VCaP (cell line): ENCODE measurements around the gene PAK1IP1.

Source experiments
- H3K27ac ChIP-seq: fragments of 450-650 bp; 2 replicates; pipeline ENCODE4 v1.5.1; 2017
- CTCF ChIP-seq: fragments of 450-650 bp; conservative IDR thresholded peaks from 2 replicates; pipeline ENCODE4 v1.5.1; 2017; ENCODE audit warnings: mild to moderate bottlenecking, moderate library complexity

Gene PAK1IP1

GRCh38 chr6:10668126-10668917 lies 26.4 kb upstream of the PAK1IP1 start:
- TF ChIP-seq CTCF = no peak
- H3K27ac ChIP-seq = no peak overlapping the region

- TF ChIP-seq CTCF = no peak
- H3K27ac ChIP-seq = no peak overlapping the region
These were observed 18.4 kb upstream of the PAK1IP1 start for GRCh38 chr6:10676403-10676802.

GRCh38 chr6:10678456-10678855 lies 16.3 kb upstream of the PAK1IP1 start:
- no peak overlapping the region for H3K27ac ChIP-seq
- no peak for TF ChIP-seq CTCF

- TF ChIP-seq CTCF = no peak
- no peak overlapping the region for H3K27ac ChIP-seq
These were observed 13.0 kb upstream of the PAK1IP1 start for GRCh38 chr6:10681795-10682194.

- H3K27ac ChIP-seq = no peak overlapping the region
- TF ChIP-seq CTCF = no peak
These were observed 12.3 kb upstream of the PAK1IP1 start for GRCh38 chr6:10682355-10682988.

- TF ChIP-seq CTCF = no peak
- H3K27ac ChIP-seq = no peak overlapping the region
These were observed 10.2 kb upstream of the PAK1IP1 start for GRCh38 chr6:10684618-10685017.

- TF ChIP-seq CTCF = no peak
- H3K27ac ChIP-seq = no peak overlapping the region
These were observed 9.5 kb upstream of the PAK1IP1 start for GRCh38 chr6:10685092-10685915.
